Testis (tissue), 3 donors: Measurements from ENCODE around the gene BEAN1. TPM values are rescaled to one million over a fixed set of nuclear protein-coding genes. Genes with fewer than 3 reads are reported as not detected.

ENCODE experiments used
- DNase-seq: peaks from one replicate; pipeline ENCODE4 v3.0.0-alpha.2; 2019
- H3K27ac ChIP-seq, 2 donors: fragments of 200-600 bp; sonication (generic); one replicate each; pipeline ENCODE4 v1.5.1; 2019
- H3K27me3 ChIP-seq: fragments of 200-600 bp; sonication (generic); one replicate; pipeline ENCODE4 v1.5.1; 2019
- H3K36me3 ChIP-seq: fragments of 200-600 bp; sonication (generic); one replicate; pipeline ENCODE4 v1.5.1; 2017; ENCODE audit warnings: low read depth; ENCODE audit errors: missing control alignments
- H3K4me1 ChIP-seq: fragments of 200-600 bp; sonication (generic); one replicate; pipeline ENCODE4 v1.5.1; 2019
- H3K4me3 ChIP-seq, 2 donors: fragments of 200-600 bp; sonication (generic); one replicate each; pipeline ENCODE4 v1.5.1; 2017 to 2019
- H3K9me3 ChIP-seq: fragments of 200-600 bp; sonication (generic); one replicate; pipeline ENCODE4 v1.5.1; 2017
- CTCF ChIP-seq, 3 experiments: fragments of 450-650 bp in 2 of 3; fragments of 200-600 bp in 1 of 3; sonication (generic) in 1 of 3; IDR thresholded peaks; one replicate each; pipeline ENCODE4 v1.5.1; 2016 to 2019; ENCODE audit warnings: antibody characterized with exemption in 3 of 3, mild to moderate bottlenecking in 2 of 3, moderate library complexity in 1 of 3
- POLR2A ChIP-seq: fragments of 450-650 bp; IDR thresholded peaks from one replicate; pipeline ENCODE4 v1.6.1; 2017; ENCODE audit warnings: antibody characterized with exemption, mild to moderate bottlenecking, moderate library complexity
- WGBS, 2 donors: methylation state at CpG; one replicate each; pipeline ENCODE4 v1.1.5; 2018; 5-methylcytosine and 5-hydroxymethylcytosine counted together
- intact Hi-C: fragments of 100-400 bp; cut with DNase I; formaldehyde crosslinking; loops from one replicate; pipeline ENCODE4 v1.15.1; 2023; ENCODE audit warnings: low total_unique reads
- polyA plus RNA-seq: library from polyadenylated mRNA; stranded (reverse); fragments of 350-450 nt; fragmentation: Illumina TruSeq; extraction: RNeasy Lipid Tissue Mini Kit (QIAGEN cat#74804); gene quantifications from one replicate; pipeline ENCODE4 v1.2.3, GENCODE V29; 2014; ENCODE audit warnings: low read depth, low replicate concordance; ENCODE audit not compliant: insufficient read depth
- total RNA-seq, 2 donors: library from RNA; depleted of rRNA; stranded (reverse); fragments of >200 nt; gene quantifications; one replicate each; pipeline ENCODE4 v1.2.3, GENCODE V29; 2016

The BEAN1 gene
- total and polyA plus RNA-seq, 3 donors from 2014 or later, result 4.2 to 18.0 (median 6.1) TPM

GRCh38 chr16:66457888-66458287, 30.8 kb downstream of the BEAN1 start:
- TF ChIP-seq POLR2A (no peak), CTCF (IDR thresholded peaks at IDR 0.05) (no peak)
- WGBS, 2 donors, result 66 to 76% methylated on average over 4 of the region's 4 CpGs
- H3K27ac ChIP-seq, result no peak overlapping the region
- H3K4me3 ChIP-seq, result no peak overlapping the region
- intact Hi-C loops, result no loop called here
- no peaks in the 10 kb centered on the region for H3K36me3 ChIP-seq
- no peak for DNase-seq
- no peaks in the 10 kb centered on the region for H3K27me3 ChIP-seq
- H3K4me1 ChIP-seq, result no peaks in the 10 kb centered on the region
- no peaks in the 10 kb centered on the region for H3K9me3 ChIP-seq

GRCh38 chr16:66458292-66458691, 31.2 kb downstream of the BEAN1 start:
- TF ChIP-seq POLR2A (no peak), CTCF (IDR thresholded peaks at IDR 0.05) (no peak)

GRCh38 chr16:66458853-66459252, 31.8 kb downstream of the BEAN1 start:
- no peak for TF ChIP-seq CTCF (IDR thresholded peaks at IDR 0.05)
- TF ChIP-seq POLR2A, result no peak
- H3K36me3 ChIP-seq, result no peaks in the 10 kb centered on the region
- H3K27ac ChIP-seq, result no peak overlapping the region
- DNase-seq, result no peak
- intact Hi-C loops, result no loop called here
- H3K27me3 ChIP-seq, result no peaks in the 10 kb centered on the region
- H3K9me3 ChIP-seq, result no peaks in the 10 kb centered on the region
- H3K4me1 ChIP-seq, result no peaks in the 10 kb centered on the region
- no peak overlapping the region for H3K4me3 ChIP-seq
- WGBS, 2 donors, result 67 to 84% methylated on average over 6 to 7 of the region's 7 CpGs

More at GRCh38 chr16:66458292-66458691, 31.2 kb downstream of the BEAN1 start:
- H3K4me3 ChIP-seq, result no peak overlapping the region
- H3K4me1 ChIP-seq, result no peaks in the 10 kb centered on the region
- no peaks in the 10 kb centered on the region for H3K9me3 ChIP-seq
- DNase-seq, result no peak
- H3K27ac ChIP-seq, result no peak overlapping the region
- no peaks in the 10 kb centered on the region for H3K36me3 ChIP-seq
- intact Hi-C loops, result no loop called here
- 88 to 93% methylated on average over 5 of the region's 5 CpGs for whole genome bisulfite sequencing, 2 donors
- no peaks in the 10 kb centered on the region for H3K27me3 ChIP-seq

- no peak for DNase-seq
- 37% methylated on average over 5 of the region's 5 CpGs; no CpG with 5 or more reads in 1 of the 2 donors for WGBS, 2 donors
- no peaks in the 10 kb centered on the region for H3K9me3 ChIP-seq
- intact Hi-C loops, result no loop called here
- H3K4me3 ChIP-seq, result no peak overlapping the region
- no peaks in the 10 kb centered on the region for H3K36me3 ChIP-seq
- TF ChIP-seq POLR2A, result no peak
- no peak for TF ChIP-seq CTCF (IDR thresholded peaks at IDR 0.05)
- no peak overlapping the region for H3K27ac ChIP-seq
- no peaks in the 10 kb centered on the region for H3K27me3 ChIP-seq
- no peaks in the 10 kb centered on the region for H3K4me1 ChIP-seq
These were observed 32.8 kb downstream of the BEAN1 start for GRCh38 chr16:66459878-66460277.

- H3K27ac ChIP-seq, result no peak overlapping the region
- no peaks in the 10 kb centered on the region for H3K4me1 ChIP-seq
- no peak overlapping the region for H3K4me3 ChIP-seq
- no peaks in the 10 kb centered on the region for H3K9me3 ChIP-seq
- H3K27me3 ChIP-seq, result no peaks in the 10 kb centered on the region
- no peaks in the 10 kb centered on the region for H3K36me3 ChIP-seq
- no peak for TF ChIP-seq POLR2A
- no peak for TF ChIP-seq CTCF (IDR thresholded peaks at IDR 0.05)
- DNase-seq, result no peak
- intact Hi-C loops, result no loop called here
- 86 to 100% methylated on average over 1 of the region's 1 CpG for WGBS, 2 donors
These were observed 33.6 kb downstream of the BEAN1 start for GRCh38 chr16:66460703-66461102.
